HCT116 (cell line): ENCODE measurements around the gene FNDC8. TPM values are rescaled to one million over a fixed set of nuclear protein-coding genes. Genes with fewer than 3 reads are reported as not detected.

ENCODE experiments used
- ATAC-seq: fragments of 200-7000 bp; cut with Tn5 transposase; 2 replicates; pipeline ENCODE4 v1.9.1; 2020; ENCODE audit warnings: mild to moderate bottlenecking, moderate library complexity
- BruUV-seq: library from RNA; stranded (reverse); fragments of 400-500 nt; replicated peaks from 2 replicates; lab custom pipeline; 2021; lab: Mats Ljungman, UMichigan
- CTCF ChIA-PET: fragments of 300-600 bp; sonication (Branson Sonifier 250); formaldehyde crosslinking; loops from one replicate; lab custom pipeline; 2021; ENCODE audit warnings: antibody characterized with exemption; lab: Charles Lee
- POLR2A ChIA-PET: fragments of 300-600, 350-600 bp; sonication (Branson Sonifier 250); formaldehyde crosslinking; loops from one replicate; lab custom pipeline; 2021; ENCODE audit warnings: antibody characterized with exemption; lab: Charles Lee
- RAD21 ChIA-PET, 2 experiments: fragments of 300-600 bp; sonication (Branson Sonifier 250); formaldehyde crosslinking; loops; one replicate each; lab custom pipeline; 2023; ENCODE audit warnings: low total read pairs in 2 of 2; ENCODE audit not compliant: uncharacterized antibody in 2 of 2, unreplicated experiment in 2 of 2, low non-redundant PET in 1 of 2; lab: Charles Lee
- DNase-seq: peaks from one replicate; pipeline ENCODE4 v3.0.0-alpha.2; 2010; ENCODE audit warnings: low read depth, low spot score
- H2AFZ ChIP-seq: fragments of 200-600 bp; shearing (Covaris generic), sonication (generic); 2 replicates; pipeline ENCODE4 v1.6.1; 2017; ENCODE audit warnings: low read depth, mixed run types, mixed read lengths, antibody characterized with exemption, low read length; ENCODE audit not compliant: poor library complexity, severe bottlenecking
- H3K27ac ChIP-seq: 2 replicates; pipeline ENCODE4 v1.5.1; 2012; ENCODE audit warnings: low read depth, low read length
- H3K27me3 ChIP-seq: fragments of 200-600 bp; sonication (generic); 2 replicates; pipeline ENCODE4 v1.6.1; 2016; ENCODE audit warnings: mixed run types, low read length, mixed read lengths; ENCODE audit not compliant: insufficient read depth
- H3K36me3 ChIP-seq, 2 experiments: fragments of 200-500 bp in 1 of 2; fragments of 200-600 bp in 1 of 2; sonication (Bioruptor generic) in 1 of 2; sonication (generic) in 1 of 2; 2 replicates each; pipeline versions ENCODE4 v1.5.1 to v1.6.1; 2014 to 2016; ENCODE audit warnings: low read length in 2 of 2, inconsistent platforms in 1 of 2, mixed read lengths in 1 of 2, mixed run types in 1 of 2; ENCODE audit not compliant: insufficient read depth in 2 of 2, control insufficient read depth in 1 of 2
- H3K4me1 ChIP-seq, 2 experiments: fragments of 200-600 bp in 1 of 2; sonication (generic) in 1 of 2; 2 replicates each; pipeline versions ENCODE4 v1.5.1 to v1.6.1; 2012 to 2017; ENCODE audit warnings: low read length in 2 of 2, inconsistent platforms in 1 of 2, mild to moderate bottlenecking in 1 of 2, mixed read lengths in 1 of 2, mixed run types in 1 of 2, moderate library complexity in 1 of 2; ENCODE audit not compliant: insufficient read depth in 2 of 2, control insufficient read depth in 1 of 2
- H3K4me2 ChIP-seq: fragments of 200-600 bp; sonication (generic); 2 replicates; pipeline ENCODE4 v1.6.1; 2017; ENCODE audit warnings: mixed run types, low read length, mixed read lengths
- H3K4me3 ChIP-seq, 2 experiments: fragments of 200-600 bp in 1 of 2; sonication (generic) in 1 of 2; replicated peaks in 1 of 2; 2 replicates each; pipeline ENCODE4 v1.5.1; 2011 to 2016; ENCODE audit warnings: low read length in 2 of 2, control low read depth in 1 of 2, low read depth in 1 of 2, mild to moderate bottlenecking in 1 of 2, mixed read lengths in 1 of 2, mixed run types in 1 of 2
- H3K79me2 ChIP-seq: fragments of 200-600 bp; sonication (generic); 2 replicates; pipeline ENCODE4 v1.6.1; 2017; ENCODE audit warnings: mild to moderate bottlenecking, mixed run types, low read length, moderate library complexity, mixed read lengths; ENCODE audit not compliant: insufficient read depth
- H3K9ac ChIP-seq: fragments of 200-600 bp; sonication (generic); 2 replicates; pipeline ENCODE4 v1.6.1; 2016; ENCODE audit warnings: low read length, mixed read lengths
- H3K9me2 ChIP-seq: fragments of 200-600 bp; sonication (generic), shearing (Covaris generic); 2 replicates; pipeline ENCODE4 v1.6.1; 2017; ENCODE audit warnings: mixed run types, mild to moderate bottlenecking, moderate library complexity; ENCODE audit not compliant: insufficient read depth
- H3K9me3 ChIP-seq, 2 experiments: fragments of 200-500 bp in 1 of 2; fragments of 200-600 bp in 1 of 2; sonication (Bioruptor generic) in 1 of 2; sonication (generic) in 1 of 2; 2 replicates each; pipeline ENCODE4 v1.6.1; 2014 to 2017; ENCODE audit warnings: low read length in 2 of 2, mixed read lengths in 2 of 2, inconsistent platforms in 1 of 2, low read depth in 1 of 2, mild to moderate bottlenecking in 1 of 2, mixed run types in 1 of 2, moderate library complexity in 1 of 2; ENCODE audit not compliant: control insufficient read depth in 1 of 2, insufficient read depth in 1 of 2
- H4K20me1 ChIP-seq: fragments of 200-600 bp; sonication (generic), shearing (Covaris generic); 2 replicates; pipeline ENCODE4 v1.6.1; 2017; ENCODE audit warnings: mixed run types, mild to moderate bottlenecking, moderate library complexity; ENCODE audit not compliant: insufficient read depth
- CBX3 ChIP-seq: IDR thresholded peaks from 2 replicates; pipeline ENCODE4 v1.6.1; 2012; ENCODE audit warnings: low read depth
- CTCF ChIP-seq, 3 experiments: fragments of 200-600 bp in 1 of 3; sonication (generic) in 1 of 3; IDR thresholded peaks in 2 of 3; conservative IDR thresholded peaks in 1 of 3; 2 replicates each; pipeline ENCODE4 v1.5.1; 2012 to 2017; ENCODE audit warnings: low read depth in 2 of 3, low read length in 2 of 3, antibody characterized with exemption in 1 of 3, borderline replicate concordance in 1 of 3, control low read depth in 1 of 3, mild to moderate bottlenecking in 1 of 3, mixed read lengths in 1 of 3, mixed run types in 1 of 3, moderate library complexity in 1 of 3; ENCODE audit not compliant: insufficient read depth in 1 of 3
- EGR1 ChIP-seq: IDR thresholded peaks from 2 replicates; pipeline ENCODE4 v1.6.1; 2012; ENCODE audit warnings: low read depth
- ELF1 ChIP-seq: IDR thresholded peaks from 2 replicates; pipeline ENCODE4 v1.6.1; 2012; ENCODE audit warnings: low read depth, borderline replicate concordance
- EZH2phosphoT487 ChIP-seq: fragments of 200-600 bp; IDR thresholded peaks from 2 replicates; pipeline ENCODE4 v1.6.1; 2018; ENCODE audit warnings: antibody characterized with exemption, borderline replicate concordance
- FOSL1 ChIP-seq: IDR thresholded peaks from 2 replicates; pipeline ENCODE4 v1.6.1; 2012; ENCODE audit warnings: low read depth
- MAX ChIP-seq: IDR thresholded peaks from 2 replicates; pipeline ENCODE4 v1.6.1; 2012
- POLR2A ChIP-seq: IDR thresholded peaks from 2 replicates; pipeline ENCODE4 v1.7.0; 2011; ENCODE audit warnings: borderline replicate concordance; ENCODE audit not compliant: insufficient read depth, insufficient read length; ENCODE audit errors: extremely low read depth
- RAD21 ChIP-seq: IDR thresholded peaks from 2 replicates; pipeline ENCODE4 v1.6.1; 2012; ENCODE audit warnings: low read depth, mild to moderate bottlenecking
- REST ChIP-seq: IDR thresholded peaks from 2 replicates; pipeline ENCODE4 v1.6.1; 2012; ENCODE audit warnings: low read depth
- YY1 ChIP-seq: IDR thresholded peaks from 2 replicates; pipeline ENCODE4 v1.6.1; 2011; ENCODE audit warnings: low read length, low read depth, moderate library complexity, mild to moderate bottlenecking; ENCODE audit not compliant: insufficient replicate concordance; ENCODE audit errors: extremely low read depth
- ZBTB33 ChIP-seq: IDR thresholded peaks from 2 replicates; pipeline ENCODE4 v1.6.1; 2011; ENCODE audit warnings: mild to moderate bottlenecking, low read length, moderate library complexity; ENCODE audit not compliant: insufficient replicate concordance; ENCODE audit errors: extremely low read depth
- ZFX ChIP-seq: fragments of 450-650 bp; IDR thresholded peaks from 2 replicates; pipeline ENCODE4 v1.6.1; 2017
- ZNF274 ChIP-seq: fragments of 200-500 bp; sonication (Bioruptor generic); IDR thresholded peaks from 2 replicates; pipeline ENCODE4 v1.6.1; 2014; ENCODE audit warnings: mild to moderate bottlenecking, low read depth, low read length, inconsistent platforms
- intact Hi-C: fragments of 100-400 bp; cut with micrococcal nuclease; formaldehyde crosslinking; loops from 2 replicates; pipeline ENCODE4 v1.10.0; 2022
- total RNA-seq: library from RNA; stranded (reverse); gene quantifications from one replicate; pipeline ENCODE4 v1.2.1, GENCODE V29; 2021; ENCODE audit not compliant: unreplicated experiment

FNDC8 gene
- total RNA-seq, 1 experiment from 2014 or later = not detected

DNA sequence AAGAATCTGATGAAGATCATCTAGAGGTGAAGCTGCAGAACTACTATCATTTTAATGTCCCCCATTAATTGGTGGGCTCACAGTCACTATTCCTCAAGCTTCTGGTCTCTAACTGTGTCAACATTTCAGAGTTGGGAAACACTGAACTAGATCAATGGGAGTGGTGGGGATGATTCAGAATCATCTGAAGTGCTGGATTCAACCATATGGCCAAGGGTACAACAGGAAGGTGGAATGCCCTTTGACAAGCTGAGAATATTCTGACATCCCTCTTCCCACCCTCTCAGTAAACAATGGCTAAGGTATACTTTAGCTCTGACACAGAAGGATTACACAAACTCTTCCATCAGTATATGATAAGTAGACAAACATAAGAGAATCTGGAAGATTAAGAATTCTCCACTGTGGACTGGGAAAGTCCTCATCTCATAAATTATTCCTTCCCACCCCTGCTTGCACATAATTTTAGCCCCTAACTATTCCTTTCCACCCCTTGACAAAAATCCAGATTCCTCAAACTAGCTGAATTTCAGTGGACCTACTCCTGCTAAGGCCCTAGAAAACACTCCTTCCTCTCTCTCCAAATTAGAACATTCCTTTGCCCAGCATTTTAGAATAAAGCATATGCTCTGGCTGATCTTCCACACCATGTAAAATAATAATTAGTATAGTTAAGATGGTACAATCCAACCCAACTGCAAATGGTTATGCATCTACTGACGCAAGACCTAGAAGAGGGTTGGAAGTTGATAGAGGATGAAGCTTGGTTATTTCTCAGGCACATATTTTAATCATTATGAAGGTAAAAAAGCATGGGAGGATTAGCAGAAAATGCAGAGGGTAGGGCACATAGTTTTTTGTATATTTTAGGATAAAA, 41.6 kb upstream of the FNDC8 start:
- no peak for ATAC-seq
- intact Hi-C loops = no loop called here

More for the DNA sequence above, 41.6 kb upstream of the FNDC8 start:
- ChIA-PET POLR2A (interaction anchor here (3.9 kb wide), 1 partner anchor 16 kb away, joined by 17 read pairs; the partner anchor contains the start of gene RFFL), RAD21 (no interaction called here), CTCF (interaction anchor here (1.9 kb wide), 1 partner anchor 10 kb away, joined by 7 read pairs; no protein-coding TSS in a partner anchor)
- no peak overlapping the region for H3K9ac ChIP-seq
- no peak for DNase-seq
- no peak overlapping the region for H3K4me3 ChIP-seq
- H3K4me1 ChIP-seq = peaks cover 49 to 58% of the 10 kb centered on the region in 2 experiments
- peak overlapping the region; percentile 11; the same call in 1 of the 2 replicates for H3K4me2 ChIP-seq
- no peak overlapping the region for H3K27ac ChIP-seq
- no peaks in the 10 kb centered on the region for H3K27me3 ChIP-seq
- H3K36me3 ChIP-seq = no peaks in the 10 kb centered on the region
- no peak overlapping the region for H2AFZ ChIP-seq
- peaks cover 80% of the 10 kb centered on the region for H3K79me2 ChIP-seq
- TF ChIP-seq ZNF274 = no peak
- TF ChIP-seq CTCF (IDR thresholded peaks at IDR 0.05 in 2 of 3, conservative IDR thresholded peaks at IDR 0.05 in 1 of 3; ENCODE audit: borderline replicate concordance in 1 of 3, insufficient read depth in 1 of 3, low read depth in 2 of 3, low read length in 2 of 3) = no peak
- no peak for TF ChIP-seq REST
- no peak for TF ChIP-seq YY1
- TF ChIP-seq MAX = no peak
- no peak for TF ChIP-seq ZBTB33
- TF ChIP-seq CBX3 = no peak
- TF ChIP-seq ELF1 = no peak
- TF ChIP-seq POLR2A = no peak
- TF ChIP-seq EZH2phosphoT487 = no peak
- TF ChIP-seq RAD21 = no peak
- TF ChIP-seq EGR1 = no peak
- no peak for TF ChIP-seq FOSL1
- no peak for TF ChIP-seq ZFX
- H4K20me1 ChIP-seq = no peaks in the 10 kb centered on the region
- no peaks in the 10 kb centered on the region for H3K9me3 ChIP-seq
- no TSS peak for BruUV-seq
- H3K9me2 ChIP-seq = no peaks in the 10 kb centered on the region; the same call in 1 of the 2 replicates
